PC-3 (cell line): ENCODE results near the gene RBFOX2.

Experiments used
- CTCF ChIP-seq: fragments of 300-600 bp; sonication (generic); conservative IDR thresholded peaks from 2 replicates; pipeline ENCODE4 v1.5.1; 2017; ENCODE audit warnings: antibody characterized with exemption, low read depth, mild to moderate bottlenecking, low read length
- EZH2 ChIP-seq: fragments of 300-600 bp; sonication (generic); IDR thresholded peaks from one replicate; pipeline ENCODE4 v1.6.1; 2017; ENCODE audit warnings: antibody characterized with exemption, mild to moderate bottlenecking, low read length; ENCODE audit not compliant: unreplicated experiment

- TF ChIP-seq CTCF = no peak
- TF ChIP-seq EZH2 = no peak
Measured at GRCh38 chr22:35797411-35797810, 231.2 kb downstream of the RBFOX2 start.
